GM12873 (cell line): ENCODE data around the gene PAPPA.

Experiments used
- CTCF ChIP-seq: IDR thresholded peaks from 2 replicates; pipeline ENCODE4 v1.5.1; 2012; ENCODE audit warnings: low read depth, mild to moderate bottlenecking, moderate library complexity, low read length, control low read depth; ENCODE audit not compliant: insufficient read depth; ENCODE audit errors: missing control alignments

PAPPA gene

GRCh38 chr9:116144038-116144437, 9.6 kb upstream of the PAPPA start:
- no peak for TF ChIP-seq CTCF

GRCh38 chr9:116144555-116144954, 9.0 kb upstream of the PAPPA start:
- no peak for TF ChIP-seq CTCF

GRCh38 chr9:116145036-116145435, 8.6 kb upstream of the PAPPA start:
- TF ChIP-seq CTCF: no peak

- TF ChIP-seq CTCF: no peak
Observed at GRCh38 chr9:116147821-116148220, 5.8 kb upstream of the PAPPA start.

- TF ChIP-seq CTCF: peak; percentile 70
Observed at GRCh38 chr9:116149844-116150243, 3.7 kb upstream of the PAPPA start.

- TF ChIP-seq CTCF: no peak
Observed at GRCh38 chr9:116151199-116151598, 2.4 kb upstream of the PAPPA start.

GRCh38 chr9:116151966-116152381, 1.6 kb upstream of the PAPPA start:
- TF ChIP-seq CTCF: no peak
